GM13976 (cell line): ENCODE data around the gene HINFP.
A peak's percentile ranks its signal among the peaks of the same experiment; 100 is the strongest.
"Not testable (repeated sequence)": the region's sequence is repeated elsewhere in the genome, so short reads cannot be mapped to it uniquely, and the experiment has no call there.

Experiments used
- DNase-seq: peaks from one replicate; pipeline ENCODE4 v3.0.0; 2012; ENCODE audit warnings: low spot score
- CTCF ChIP-seq: IDR thresholded peaks from 2 replicates; pipeline ENCODE4 v1.5.1; 2012; ENCODE audit warnings: borderline replicate concordance, mild to moderate bottlenecking; ENCODE audit not compliant: insufficient read depth; ENCODE audit errors: extremely low read depth, missing control alignments, control extremely low read depth
- in situ Hi-C: fragments of 300-500 bp; cut with MboI; formaldehyde crosslinking; loops from one replicate; pipeline ENCODE4 v1.12.0; 2022; ENCODE audit warnings: low sequenced_read_pairs, mixed read lengths, inconsistent platforms; ENCODE audit not compliant: unreplicated experiment

HINFP gene

GRCh38 chr11:119099711-119100110, 21.7 kb upstream of the HINFP start:
- no peak for TF ChIP-seq CTCF
- DNase-seq, result no peak
- in situ Hi-C loops, result no loop called here

- in situ Hi-C loops, result no loop called here
- no peak for DNase-seq
- TF ChIP-seq CTCF, result peak; percentile 21
These were observed 21.0 kb upstream of the HINFP start for GRCh38 chr11:119100246-119100970.

- TF ChIP-seq CTCF, result no peak
- DNase-seq, result no peak
- in situ Hi-C loops, result no loop called here
These were observed 20.2 kb upstream of the HINFP start for GRCh38 chr11:119100994-119101758.

GRCh38 chr11:119101759-119102423, 19.5 kb upstream of the HINFP start, which contains the start of gene DPAGT1:
TSS of gene DPAGT1 (minus strand) at chr11:119101853. CDS start at chr11:119101655, 198 bp downstream.
- no peak for TF ChIP-seq CTCF
- in situ Hi-C loops, result no loop called here
- peak; percentile 80 for DNase-seq

GRCh38 chr11:119103161-119103664, 18.2 kb upstream of the HINFP start:
- in situ Hi-C loops, DNase-seq: not testable (repeated sequence)

GRCh38 chr11:119103793-119104192, 17.6 kb upstream of the HINFP start:
- DNase-seq, result no peak
- no peak for TF ChIP-seq CTCF
- in situ Hi-C loops, result no loop called here
